ENCODE data around the gene SWSAP1. TPM values are rescaled to one million over a fixed set of nuclear protein-coding genes. Genes with fewer than 3 reads are reported as not detected.
"Not testable (repeated sequence)": the region's sequence is repeated elsewhere in the genome, so short reads cannot be mapped to it uniquely, and the experiment has no call there.

SWSAP1 gene
- total RNA-seq, 1 donor from 2014 or later, result 1.0 TPM

GRCh38 chr19:11377756-11378155 lies 3.3 kb downstream of the SWSAP1 start:
- H3K36me3 Mint-ChIP-seq, result peaks cover 3% of the 10 kb centered on the region
- Histone ChIP-seq H3K79me2 (ENCODE audit: low read depth) (no peaks in the 10 kb centered on the region), H4K20me1 (ENCODE audit: low read depth) (peaks cover 20% of the 10 kb centered on the region), H2AFZ (replicated peaks) (no peak overlapping the region), H3K27me3 (peaks cover 10% of the 10 kb centered on the region), H3K27ac (no peak overlapping the region), H3K36me3 (no peaks in the 10 kb centered on the region), H3K9ac (no peak overlapping the region), H3K9me3 (ENCODE audit: low read depth) (no peaks in the 10 kb centered on the region), H3K4me2 (no peak overlapping the region), H3F3A (ENCODE audit: low read depth) (peaks cover 49% of the 10 kb centered on the region), H3K4me1 (peaks cover 6% of the 10 kb centered on the region), H3K4me3 (no peak overlapping the region)
- no peak overlapping the region for H3K4me3 Mint-ChIP-seq
- peaks cover 20% of the 10 kb centered on the region for H3K27me3 Mint-ChIP-seq (ENCODE audit: insufficient read depth, low read depth)
- TF ChIP-seq EZH2 (IDR thresholded peaks at IDR 0.05) (no peak), CTCF (IDR thresholded peaks at IDR 0.05) (no peak), EZH2phosphoT487 (IDR thresholded peaks at IDR 0.05) (no peak)
- no peak for DNase-seq (ENCODE audit: low spot score)
- H3K4me1 Mint-ChIP-seq, result peaks cover 34% of the 10 kb centered on the region
- H3K27ac Mint-ChIP-seq, result no peak overlapping the region
- H3K9me3 Mint-ChIP-seq, result no peaks in the 10 kb centered on the region

DNA sequence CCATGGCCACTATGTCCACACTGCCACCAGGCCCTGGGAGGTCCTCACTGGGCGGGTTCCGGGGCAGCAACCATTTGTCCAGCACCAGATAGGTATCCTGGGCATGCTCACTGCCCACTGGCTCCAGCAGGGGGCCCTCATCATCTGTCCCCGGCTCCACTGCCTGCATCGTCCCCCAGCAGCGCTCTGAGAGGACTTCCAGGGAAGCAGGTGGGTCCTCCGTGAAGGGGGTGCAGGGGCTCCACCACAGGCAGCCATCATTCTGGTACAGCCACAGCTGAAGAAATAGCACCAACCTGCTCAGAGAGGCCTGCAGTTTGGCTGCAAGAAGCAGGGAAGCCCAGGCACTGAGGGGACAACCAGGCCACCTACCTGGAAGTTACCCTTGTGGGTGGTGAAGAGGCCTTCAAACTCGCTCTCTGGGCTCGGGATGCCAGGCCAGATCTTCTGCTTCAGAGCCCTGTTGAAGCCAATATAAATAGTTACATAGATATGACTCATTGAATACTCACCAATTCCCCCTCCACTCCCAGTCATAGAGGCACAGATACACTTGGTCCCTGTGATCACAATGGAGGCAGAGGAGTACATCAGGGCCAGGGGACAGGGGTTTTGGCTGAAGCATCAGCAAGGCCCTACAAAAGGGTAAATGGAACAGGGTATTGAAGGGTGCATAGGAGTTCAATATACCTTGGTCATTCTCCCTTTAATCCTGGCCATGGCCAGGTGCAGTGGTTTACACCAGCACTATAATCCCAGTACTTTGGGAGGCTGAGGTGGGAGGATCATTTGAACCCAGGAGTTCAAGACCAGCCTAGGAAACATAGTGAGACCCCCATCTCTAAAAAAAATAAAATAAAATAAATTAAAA lies 4.1 kb downstream of the SWSAP1 start:
- Histone ChIP-seq H3K9ac (no peak overlapping the region), H3K27me3 (peaks cover 18% of the 10 kb centered on the region), H2AFZ (replicated peaks) (no peak overlapping the region), H4K20me1 (ENCODE audit: low read depth) (peaks cover 20% of the 10 kb centered on the region), H3K9me3 (ENCODE audit: low read depth) (no peaks in the 10 kb centered on the region), H3K4me1 (peaks cover 6% of the 10 kb centered on the region), H3K4me2 (no peak overlapping the region), H3K36me3 (no peaks in the 10 kb centered on the region), H3K4me3 (no peak overlapping the region), H3K27ac (no peak overlapping the region), H3K79me2 (ENCODE audit: low read depth) (no peaks in the 10 kb centered on the region), H3F3A (ENCODE audit: low read depth) (peaks cover 52% of the 10 kb centered on the region)
- peaks cover 3% of the 10 kb centered on the region for H3K36me3 Mint-ChIP-seq
- peaks cover 21% of the 10 kb centered on the region for H3K27me3 Mint-ChIP-seq (ENCODE audit: insufficient read depth, low read depth)
- no peak overlapping the region for H3K27ac Mint-ChIP-seq
- H3K9me3 Mint-ChIP-seq, result no peaks in the 10 kb centered on the region
- TF ChIP-seq EZH2 (IDR thresholded peaks at IDR 0.05) (no peak), CTCF (IDR thresholded peaks at IDR 0.05) (peak; percentile 69), EZH2phosphoT487 (IDR thresholded peaks at IDR 0.05) (no peak)
- DNase-seq (ENCODE audit: low spot score), result peak; percentile 88
- peak overlapping the region; percentile 16 for H3K4me3 Mint-ChIP-seq
- H3K4me1 Mint-ChIP-seq, result peaks cover 29% of the 10 kb centered on the region

- H3K4me2 ChIP-seq; H3K79me2 ChIP-seq (ENCODE audit: low read depth); H2AFZ ChIP-seq (replicated peaks); H3K4me3 ChIP-seq; H3K4me3 Mint-ChIP-seq; H3K36me3 Mint-ChIP-seq; DNase-seq (ENCODE audit: low spot score); H3K9me3 Mint-ChIP-seq; H3K9ac ChIP-seq; H3K4me1 ChIP-seq; H3K27ac Mint-ChIP-seq; H3K9me3 ChIP-seq (ENCODE audit: low read depth); H3K36me3 ChIP-seq; H3K27ac ChIP-seq: not testable (repeated sequence)
- H3K27me3 Mint-ChIP-seq (ENCODE audit: insufficient read depth, low read depth), result peaks cover 21% of the 10 kb centered on the region
- Histone ChIP-seq H3K27me3 (peaks cover 23% of the 10 kb centered on the region), H4K20me1 (ENCODE audit: low read depth) (peaks cover 15% of the 10 kb centered on the region), H3F3A (ENCODE audit: low read depth) (peaks cover 51% of the 10 kb centered on the region)
- H3K4me1 Mint-ChIP-seq, result peaks cover 29% of the 10 kb centered on the region
These were observed 4.9 kb downstream of the SWSAP1 start for GRCh38 chr19:11379269-11379845.
